ENCODE results near the gene CCDC91.

The CCDC91 gene

GRCh38 chr12:28446031-28446430 is 255.8 kb downstream of the CCDC91 start:
- TF ChIP-seq CTCF (IDR thresholded peaks at IDR 0.05; ENCODE audit: low read depth, low read length, missing control alignments), result no peak
- DNase-seq (ENCODE audit: extremely low read depth, low read depth), result no peak
- no peak overlapping the region for H3K4me3 ChIP-seq (replicated peaks; ENCODE audit: low read depth, low read length)

- no peak for TF ChIP-seq CTCF (IDR thresholded peaks at IDR 0.05; ENCODE audit: low read depth, low read length, missing control alignments)
- no peak for DNase-seq (ENCODE audit: extremely low read depth, low read depth)
- H3K4me3 ChIP-seq (replicated peaks; ENCODE audit: low read depth, low read length), result no peak overlapping the region
Measured at GRCh38 chr12:28453686-28454085, 263.4 kb downstream of the CCDC91 start.

- no peak overlapping the region for H3K4me3 ChIP-seq (replicated peaks; ENCODE audit: low read depth, low read length)
- TF ChIP-seq CTCF (IDR thresholded peaks at IDR 0.05; ENCODE audit: low read depth, low read length, missing control alignments), result no peak
- DNase-seq (ENCODE audit: extremely low read depth, low read depth), result no peak
Measured at GRCh38 chr12:28456934-28457710, 266.9 kb downstream of the CCDC91 start.

GRCh38 chr12:28457785-28458184 is 267.5 kb downstream of the CCDC91 start:
- TF ChIP-seq CTCF (IDR thresholded peaks at IDR 0.05; ENCODE audit: low read depth, low read length, missing control alignments), result no peak
- no peak for DNase-seq (ENCODE audit: extremely low read depth, low read depth)
- H3K4me3 ChIP-seq (replicated peaks; ENCODE audit: low read depth, low read length), result no peak overlapping the region

- H3K4me3 ChIP-seq (replicated peaks; ENCODE audit: low read depth, low read length), result no peak overlapping the region
- TF ChIP-seq CTCF (IDR thresholded peaks at IDR 0.05; ENCODE audit: low read depth, low read length, missing control alignments), result no peak
- DNase-seq (ENCODE audit: extremely low read depth, low read depth), result no peak
Measured at GRCh38 chr12:28459481-28459880, 269.2 kb downstream of the CCDC91 start.

- no peak for TF ChIP-seq CTCF (IDR thresholded peaks at IDR 0.05; ENCODE audit: low read depth, low read length, missing control alignments)
- DNase-seq (ENCODE audit: extremely low read depth, low read depth), result no peak
- no peak overlapping the region for H3K4me3 ChIP-seq (replicated peaks; ENCODE audit: low read depth, low read length)
Measured at GRCh38 chr12:28460420-28461130, 270.3 kb downstream of the CCDC91 start.
